NCI-H146 treated with DMSO at 0.1 percent for 48 hours (cell line): ENCODE measurements around the gene FRAS1.
"Not testable (repeated sequence)": the region's sequence is repeated elsewhere in the genome, so short reads cannot be mapped to it uniquely, and the experiment has no call there.

Source experiments
- DNase-seq: peaks from one replicate; lab custom pipeline; 2025; ENCODE audit not compliant: unreplicated experiment; lab: John Stamatoyannopoulos, UW

Gene FRAS1

DNA sequence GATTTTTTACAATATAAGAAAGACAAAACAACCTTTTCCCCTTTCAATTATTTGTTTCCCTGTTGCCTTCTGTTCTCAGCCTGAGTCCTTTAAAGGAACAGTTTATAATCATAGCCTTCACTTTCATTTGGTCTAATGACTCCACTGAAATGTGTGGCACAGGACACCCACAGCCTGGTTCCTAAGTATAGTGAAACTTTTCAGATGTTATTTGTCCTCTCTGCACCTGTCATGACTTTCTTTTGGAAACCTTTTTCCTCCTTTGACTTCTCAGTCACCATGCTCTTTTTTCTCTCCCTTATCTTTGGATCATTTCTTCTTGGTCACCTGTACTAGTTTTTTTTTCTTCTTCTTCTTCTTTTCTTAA lies 256.6 kb downstream of the FRAS1 start:
- DNase-seq = no peak

GRCh38 chr4:78318126-78318525 lies 261.0 kb downstream of the FRAS1 start:
- no peak for DNase-seq

DNA sequence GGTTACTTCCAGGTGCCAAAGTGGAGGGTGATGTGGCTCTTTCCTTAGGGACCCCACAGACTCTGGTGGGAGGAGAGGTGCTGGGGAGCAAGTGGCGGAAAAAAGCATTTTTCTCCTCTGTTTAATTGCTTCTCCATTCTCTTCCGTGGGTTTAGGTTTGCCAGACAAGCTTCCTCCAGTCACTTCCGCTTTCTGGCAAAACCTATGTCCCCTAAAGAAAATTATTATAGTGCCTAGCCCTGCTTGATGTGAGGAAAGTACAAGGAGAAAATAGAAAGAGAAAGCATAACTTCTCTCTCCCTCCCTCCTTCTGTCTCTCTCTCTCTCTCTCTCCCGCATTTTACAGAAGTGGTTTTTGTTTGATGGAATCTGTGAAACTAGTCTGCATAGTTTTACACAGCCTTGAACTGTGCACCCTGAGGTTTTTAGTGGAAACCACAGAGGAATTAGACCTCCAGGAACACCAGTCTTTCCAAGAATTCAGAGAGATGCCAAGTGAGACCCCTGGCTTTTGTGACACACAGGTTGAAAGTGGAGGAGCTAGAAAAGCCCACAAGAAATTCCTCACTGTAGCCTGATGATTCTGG lies 263.3 kb downstream of the FRAS1 start:
- DNase-seq = no peak

- DNase-seq = no peak
Observed at GRCh38 chr4:78322032-78322431, 264.9 kb downstream of the FRAS1 start.

- DNase-seq = no peak
Observed at GRCh38 chr4:78323439-78323838, 266.3 kb downstream of the FRAS1 start.

DNA sequence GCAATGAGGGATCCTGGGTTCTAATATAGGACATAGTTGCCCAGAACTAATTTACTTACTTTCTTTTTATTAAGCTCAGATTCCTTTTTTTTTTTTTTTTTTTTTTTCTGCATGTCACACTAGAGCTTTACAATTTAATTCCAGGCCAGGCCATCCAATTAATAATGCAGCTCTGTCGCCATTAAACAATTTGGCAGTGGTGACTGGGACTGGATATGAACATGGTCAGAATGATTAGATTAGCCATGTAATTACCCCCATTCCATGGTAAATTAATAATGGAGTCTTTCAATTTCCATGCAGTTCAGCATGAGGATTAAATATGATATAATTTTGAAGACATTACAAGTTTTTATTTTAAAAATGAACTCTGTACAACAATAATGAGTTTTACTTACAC lies 267.5 kb downstream of the FRAS1 start:
- no peak for DNase-seq

DNA sequence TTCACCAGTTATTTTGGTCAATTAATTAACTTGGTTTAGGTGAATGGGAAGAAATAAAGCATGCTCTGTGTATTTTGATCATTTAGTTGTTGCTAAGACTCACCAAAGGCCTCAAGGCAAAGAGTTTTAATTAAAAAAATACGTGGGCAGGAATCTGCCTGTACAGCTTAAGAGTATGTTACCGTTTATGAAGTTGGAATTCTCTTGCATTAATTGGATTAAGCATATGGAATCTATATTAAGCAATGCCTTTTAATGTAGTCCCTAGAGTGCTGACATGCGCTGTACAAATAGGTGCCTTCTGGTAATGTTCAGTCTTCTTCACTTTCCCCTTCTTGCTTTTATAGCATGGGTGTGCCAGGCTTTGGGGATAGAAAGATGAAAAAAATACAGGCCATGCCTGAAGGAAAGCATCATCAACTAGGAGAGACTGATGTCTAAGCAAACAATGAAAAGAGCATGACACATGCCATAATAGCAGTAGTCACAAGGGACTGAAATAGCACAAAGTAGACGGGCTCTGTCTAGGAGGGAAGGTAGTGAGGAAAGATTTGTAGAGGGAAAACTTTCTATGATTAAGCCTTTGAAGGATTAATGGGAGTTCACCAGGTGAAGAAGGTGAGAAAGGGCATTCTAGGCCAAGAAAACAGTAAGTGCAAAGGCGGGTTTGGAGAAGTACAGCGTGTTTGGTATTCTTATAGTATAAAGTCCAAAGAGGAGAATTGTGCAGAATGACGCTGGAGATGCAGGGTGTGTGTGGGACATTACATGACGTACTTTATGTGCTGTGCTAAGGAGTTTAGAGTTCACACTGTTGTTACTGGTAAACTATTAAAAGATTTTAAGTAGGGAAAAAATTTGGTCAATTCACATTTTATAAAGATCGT lies 268.4 kb downstream of the FRAS1 start:
- no peak for DNase-seq

DNA sequence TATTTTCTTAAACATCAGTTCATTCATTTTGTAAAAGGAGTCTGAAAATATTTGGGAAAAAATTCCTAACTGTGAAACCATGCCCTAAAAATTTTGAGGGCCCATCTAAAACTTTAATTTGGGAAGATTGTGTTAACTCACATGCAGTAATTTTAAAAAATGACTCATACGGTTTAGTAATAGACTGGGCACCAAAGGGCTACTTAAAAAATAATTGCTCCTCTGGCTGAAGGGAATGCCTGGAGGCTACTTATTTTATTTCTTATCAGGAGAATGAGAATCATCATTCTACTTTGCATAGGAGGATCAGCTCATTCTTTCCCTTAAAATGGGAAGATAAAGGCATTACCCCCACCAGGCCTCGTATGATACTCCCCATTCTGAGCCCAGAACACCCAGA lies 271.5 kb downstream of the FRAS1 start:
- not testable (repeated sequence) for DNase-seq

DNA sequence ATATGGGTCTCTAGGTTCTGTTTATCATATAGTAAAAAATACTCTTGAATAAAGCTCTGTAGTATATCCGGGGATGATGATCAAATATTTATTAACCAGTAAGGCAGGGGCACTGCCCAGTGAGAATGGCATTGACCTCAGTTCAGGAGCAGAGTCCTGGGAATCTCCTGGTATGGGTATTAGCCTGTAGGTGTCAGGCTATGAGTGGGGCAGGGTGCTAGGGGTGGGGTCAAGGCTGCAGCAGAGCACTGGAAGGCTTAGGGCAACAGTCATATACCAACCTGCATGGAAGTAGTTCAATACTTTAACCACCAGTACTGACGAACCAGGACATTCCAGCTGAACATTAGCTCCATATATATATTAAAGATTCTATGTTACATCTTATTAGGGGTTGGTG lies 274.1 kb downstream of the FRAS1 start:
- no peak for DNase-seq

- no peak for DNase-seq
Observed at GRCh38 chr4:78331965-78332364, 274.8 kb downstream of the FRAS1 start.

DNA sequence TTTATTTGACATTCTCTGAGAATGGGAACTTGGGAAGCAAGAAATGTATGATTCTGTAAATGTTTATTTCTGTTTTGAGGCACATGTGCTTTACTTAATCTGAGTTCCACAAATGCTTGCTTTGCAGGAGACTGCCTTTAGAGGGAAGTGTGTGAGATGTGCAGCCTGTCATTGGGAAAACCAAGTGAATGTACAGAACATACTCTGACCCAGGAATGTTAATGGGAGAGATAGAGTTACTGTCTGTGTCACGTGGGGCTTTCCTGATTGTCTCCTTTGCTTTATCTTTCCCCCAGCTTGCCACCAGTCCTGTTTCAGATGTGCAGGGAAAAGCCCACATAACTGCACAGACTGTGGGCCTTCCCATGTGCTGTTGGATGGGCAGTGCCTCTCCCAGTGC lies 275.9 kb downstream of the FRAS1 start:
- DNase-seq = no peak

DNA sequence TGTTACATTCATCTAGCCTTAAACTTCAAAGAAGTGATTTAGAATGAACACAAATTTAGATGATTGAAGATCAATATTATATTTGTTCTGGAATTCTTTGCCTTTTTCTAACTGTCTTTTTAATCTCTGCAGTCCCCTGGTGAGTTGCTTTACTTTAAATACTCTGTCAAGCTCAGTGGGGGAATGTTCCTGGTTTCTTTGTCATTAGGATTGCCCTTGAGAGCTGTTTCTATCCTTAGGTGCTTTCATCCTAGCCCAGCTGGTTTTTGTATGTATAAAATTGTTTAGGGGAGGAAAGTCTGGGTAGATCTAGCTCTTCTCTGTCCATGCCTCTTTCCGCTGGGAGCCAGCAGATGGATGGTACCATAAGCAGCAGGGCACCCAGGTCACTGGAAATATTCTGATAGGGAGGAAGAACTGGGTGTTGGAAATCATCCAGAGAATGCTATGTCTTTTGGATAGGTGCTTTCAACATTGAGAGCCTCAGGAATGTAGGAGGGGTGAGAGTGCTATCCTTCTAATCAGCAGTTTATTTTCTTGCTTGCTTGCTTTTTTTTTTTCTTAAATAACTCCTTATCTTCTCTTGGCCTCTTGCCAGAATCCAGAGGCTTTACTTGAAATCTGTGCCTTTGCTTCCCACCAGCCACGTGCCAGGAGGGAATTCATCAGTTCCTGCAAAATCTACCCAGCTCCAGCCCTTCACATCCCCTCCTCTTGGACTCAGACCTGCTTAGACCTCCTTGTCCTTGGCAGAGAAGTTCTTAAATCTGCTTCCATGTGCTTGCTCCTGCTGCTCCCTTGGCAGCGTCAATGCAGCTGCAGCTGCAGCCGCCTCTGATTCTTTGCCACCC lies 279.2 kb downstream of the FRAS1 start:
- no peak for DNase-seq

- DNase-seq = no peak
Observed at GRCh38 chr4:78337244-78338020, 280.3 kb downstream of the FRAS1 start.

- no peak for DNase-seq
Observed at GRCh38 chr4:78342125-78342524, 285.0 kb downstream of the FRAS1 start.

GRCh38 chr4:78343682-78344081 lies 286.6 kb downstream of the FRAS1 start:
- no peak for DNase-seq

DNA sequence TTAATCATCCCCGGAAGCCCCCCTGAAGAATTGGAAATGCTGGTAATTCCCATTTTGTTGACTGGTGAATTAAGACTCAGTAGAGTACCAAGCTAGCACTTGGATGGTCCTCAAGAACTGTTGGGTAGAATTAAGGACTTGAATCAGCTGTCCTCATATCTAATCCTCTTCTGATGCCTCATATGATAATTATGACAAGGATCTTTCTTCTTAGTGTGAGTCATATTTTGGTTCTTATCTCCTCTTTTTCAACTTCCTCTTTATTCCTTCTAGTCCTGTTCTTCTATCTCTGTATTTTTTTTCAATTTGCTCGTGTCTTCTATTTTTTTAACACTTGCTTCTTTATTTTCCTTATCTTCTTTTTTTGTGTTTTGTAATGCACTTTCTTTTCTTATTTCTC lies 288.1 kb downstream of the FRAS1 start:
- no peak for DNase-seq

GRCh38 chr4:78346222-78346621 lies 289.1 kb downstream of the FRAS1 start:
- DNase-seq = no peak

DNA sequence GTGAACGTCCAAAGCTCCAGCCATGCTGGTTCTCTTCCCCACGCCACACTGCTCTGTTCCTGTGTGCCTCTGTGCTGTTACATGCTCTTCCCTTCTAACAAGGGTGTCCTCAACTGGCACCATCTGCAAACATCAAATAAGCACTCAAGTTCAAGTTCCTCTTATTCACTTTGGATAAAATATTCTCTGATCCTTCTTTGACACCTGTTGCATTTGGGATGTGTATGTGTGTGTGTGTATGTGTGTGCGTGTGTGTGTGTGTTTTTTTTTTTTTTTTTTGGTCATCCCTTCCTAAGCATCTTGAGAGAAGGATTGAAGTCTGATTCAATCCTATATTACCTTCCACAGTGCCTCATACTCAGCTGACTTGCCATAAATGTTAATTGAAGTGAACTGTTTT lies 290.4 kb downstream of the FRAS1 start:
- DNase-seq = no peak

GRCh38 chr4:78353921-78354320 lies 296.8 kb downstream of the FRAS1 start:
- no peak for DNase-seq

DNA sequence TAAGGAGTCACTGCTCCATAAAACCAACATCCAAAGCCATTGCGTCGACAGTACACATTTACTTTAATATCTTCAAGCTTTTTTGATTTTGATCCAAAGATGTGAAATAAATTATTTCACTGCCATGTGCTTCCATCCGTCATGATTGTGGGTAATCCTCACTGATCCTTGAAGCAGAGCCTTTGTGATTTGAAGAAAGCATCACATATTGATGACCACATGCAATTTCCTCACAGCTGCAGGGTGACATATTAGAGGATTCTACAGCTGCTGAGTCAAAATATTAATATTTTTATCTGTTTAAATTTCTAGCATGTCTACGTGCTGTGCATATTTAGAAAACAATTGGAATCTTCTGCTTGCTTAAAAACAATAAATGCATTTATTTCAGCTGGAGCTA lies 297.7 kb downstream of the FRAS1 start:
- DNase-seq = no peak

DNA sequence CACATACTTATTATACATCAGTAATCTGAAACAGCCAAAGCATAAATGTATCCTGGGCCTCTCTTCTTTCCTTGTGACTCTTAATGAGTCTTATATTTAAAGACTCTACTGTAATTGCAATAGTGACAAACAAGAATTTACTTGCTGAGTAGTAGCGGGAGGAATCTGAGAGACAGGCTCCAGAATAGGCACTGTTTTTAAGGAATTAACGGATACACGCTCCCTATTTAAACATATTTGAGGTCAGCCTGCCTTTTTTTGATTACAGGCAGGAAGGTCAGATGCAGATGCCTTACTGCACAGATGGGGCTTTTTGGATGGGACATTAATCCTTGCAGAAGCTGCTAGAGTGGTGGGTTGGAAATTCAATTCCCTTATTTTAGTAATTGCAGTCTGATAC lies 298.2 kb downstream of the FRAS1 start:
- no peak for DNase-seq
